Uterus (tissue), 4 donors: ENCODE data around the gene CTCF. TPM values are rescaled to one million over a fixed set of nuclear protein-coding genes. Genes with fewer than 3 reads are reported as not detected.

Experiments used
- DNase-seq, 2 donors: peaks; one replicate each; pipeline ENCODE4 v3.0.0-alpha.2; 2019 to 2020
- H3K27ac ChIP-seq, 2 donors: fragments of 200-600 bp; sonication (generic); 1 replicate in 1 of 2; 2 replicates in 1 of 2; pipeline ENCODE4 v1.5.1; 2016 to 2018
- H3K27me3 ChIP-seq, 2 donors: fragments of 200-600 bp; sonication (generic); one replicate each; pipeline ENCODE4 v1.5.1; 2018 to 2019; ENCODE audit warnings: control low read depth in 1 of 2
- H3K36me3 ChIP-seq, 2 donors: fragments of 200-600 bp; sonication (generic); one replicate each; pipeline ENCODE4 v1.5.1; 2019; ENCODE audit warnings: control low read depth in 1 of 2
- H3K4me1 ChIP-seq, 2 donors: fragments of 200-600 bp; sonication (generic); one replicate each; pipeline ENCODE4 v1.5.1; 2018 to 2019; ENCODE audit warnings: control low read depth in 1 of 2
- H3K4me3 ChIP-seq, 2 donors: fragments of 200-600 bp; sonication (generic); 1 replicate in 1 of 2; 2 replicates in 1 of 2; pipeline ENCODE4 v1.5.1; 2018 to 2019; ENCODE audit warnings: mild to moderate bottlenecking in 1 of 2
- H3K9me3 ChIP-seq, 2 donors: fragments of 200-600 bp; sonication (generic); one replicate each; pipeline ENCODE4 v1.5.1; 2019; ENCODE audit warnings: control low read depth in 1 of 2
- POLR2A ChIP-seq, 2 donors: fragments of 450-650 bp; IDR thresholded peaks; one replicate each; pipeline ENCODE4 v1.6.1; 2016; ENCODE audit warnings: antibody characterized with exemption in 2 of 2, mild to moderate bottlenecking in 1 of 2, moderate library complexity in 1 of 2
- intact Hi-C: fragments of 100-400 bp; cut with DNase I; formaldehyde crosslinking; loops from one replicate; pipeline ENCODE4 v1.15.1; 2023; ENCODE audit warnings: low total_unique reads
- total RNA-seq, 4 donors: library from RNA; depleted of rRNA in 3 of 4; stranded (reverse); fragments of >200 nt in 3 of 4; gene quantifications; one replicate each; pipeline versions ENCODE4 v1.1.0 to v1.2.4, GENCODE V29; 2014 to 2023
- TF ChIP-seq, protein P1 (sequence below), 4 experiments: fragments of 200-600 bp in 2 of 4; fragments of 450-650 bp in 2 of 4; sonication (generic) in 2 of 4; IDR thresholded peaks; one replicate each; pipeline ENCODE4 v1.5.1; 2016 to 2019; ENCODE audit warnings: antibody characterized with exemption in 4 of 4, mild to moderate bottlenecking in 2 of 4, moderate library complexity in 1 of 4
- donor health status: DM: yes; HTN: yes; CAD: no.

The CTCF gene
- total RNA-seq, 4 donors from 2014 or later: 24.8 to 54.1 (median 43.7) TPM

DNA sequence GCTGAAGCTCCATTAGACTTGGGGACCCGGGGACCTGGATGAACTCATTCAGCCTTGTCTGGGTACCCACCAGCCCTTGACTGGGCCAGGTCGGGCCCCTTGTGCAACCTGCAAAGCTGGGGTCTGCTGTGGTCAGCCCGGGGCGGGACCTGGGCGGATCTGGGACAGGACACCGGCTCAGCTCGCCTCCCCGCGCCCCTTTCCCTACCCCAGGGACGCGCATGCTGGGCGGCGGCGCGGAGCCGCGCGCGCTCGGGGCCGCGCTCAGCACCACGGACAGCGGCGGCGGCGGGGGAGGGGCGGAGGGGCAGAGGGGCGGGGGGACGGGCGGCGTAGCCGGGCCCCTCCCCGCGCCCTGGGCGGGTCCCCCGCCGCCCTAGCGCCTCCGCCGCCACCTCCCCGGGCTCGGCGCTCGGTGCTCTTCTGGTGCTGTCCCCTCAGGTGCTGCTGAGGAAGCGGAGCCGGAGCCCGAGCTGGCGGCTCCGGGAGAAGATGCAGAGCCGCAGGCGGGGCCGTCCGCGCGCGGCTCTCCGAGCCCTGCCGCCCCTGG lies 90.3 kb downstream of the CTCF start:
- Histone ChIP-seq H3K9me3 (no peaks in the 10 kb centered on the region), H3K27me3 (peaks cover 30 to 34% of the 10 kb centered on the region in 2 donors), H3K27ac (no peak overlapping the region), H3K36me3 (no peaks in the 10 kb centered on the region), H3K4me3 (no peak overlapping the region), H3K4me1 (peaks cover 0 to 13% of the 10 kb centered on the region in 2 donors)
- intact Hi-C loops: no loop called here
- DNase-seq: peak in 1 of 2 donors; percentile 18
- no peak for TF ChIP-seq POLR2A (IDR thresholded peaks at IDR 0.05)
- TF ChIP-seq, protein P1, sequence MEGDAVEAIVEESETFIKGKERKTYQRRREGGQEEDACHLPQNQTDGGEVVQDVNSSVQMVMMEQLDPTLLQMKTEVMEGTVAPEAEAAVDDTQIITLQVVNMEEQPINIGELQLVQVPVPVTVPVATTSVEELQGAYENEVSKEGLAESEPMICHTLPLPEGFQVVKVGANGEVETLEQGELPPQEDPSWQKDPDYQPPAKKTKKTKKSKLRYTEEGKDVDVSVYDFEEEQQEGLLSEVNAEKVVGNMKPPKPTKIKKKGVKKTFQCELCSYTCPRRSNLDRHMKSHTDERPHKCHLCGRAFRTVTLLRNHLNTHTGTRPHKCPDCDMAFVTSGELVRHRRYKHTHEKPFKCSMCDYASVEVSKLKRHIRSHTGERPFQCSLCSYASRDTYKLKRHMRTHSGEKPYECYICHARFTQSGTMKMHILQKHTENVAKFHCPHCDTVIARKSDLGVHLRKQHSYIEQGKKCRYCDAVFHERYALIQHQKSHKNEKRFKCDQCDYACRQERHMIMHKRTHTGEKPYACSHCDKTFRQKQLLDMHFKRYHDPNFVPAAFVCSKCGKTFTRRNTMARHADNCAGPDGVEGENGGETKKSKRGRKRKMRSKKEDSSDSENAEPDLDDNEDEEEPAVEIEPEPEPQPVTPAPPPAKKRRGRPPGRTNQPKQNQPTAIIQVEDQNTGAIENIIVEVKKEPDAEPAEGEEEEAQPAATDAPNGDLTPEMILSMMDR (IDR thresholded peaks at IDR 0.05): no peak

DNA sequence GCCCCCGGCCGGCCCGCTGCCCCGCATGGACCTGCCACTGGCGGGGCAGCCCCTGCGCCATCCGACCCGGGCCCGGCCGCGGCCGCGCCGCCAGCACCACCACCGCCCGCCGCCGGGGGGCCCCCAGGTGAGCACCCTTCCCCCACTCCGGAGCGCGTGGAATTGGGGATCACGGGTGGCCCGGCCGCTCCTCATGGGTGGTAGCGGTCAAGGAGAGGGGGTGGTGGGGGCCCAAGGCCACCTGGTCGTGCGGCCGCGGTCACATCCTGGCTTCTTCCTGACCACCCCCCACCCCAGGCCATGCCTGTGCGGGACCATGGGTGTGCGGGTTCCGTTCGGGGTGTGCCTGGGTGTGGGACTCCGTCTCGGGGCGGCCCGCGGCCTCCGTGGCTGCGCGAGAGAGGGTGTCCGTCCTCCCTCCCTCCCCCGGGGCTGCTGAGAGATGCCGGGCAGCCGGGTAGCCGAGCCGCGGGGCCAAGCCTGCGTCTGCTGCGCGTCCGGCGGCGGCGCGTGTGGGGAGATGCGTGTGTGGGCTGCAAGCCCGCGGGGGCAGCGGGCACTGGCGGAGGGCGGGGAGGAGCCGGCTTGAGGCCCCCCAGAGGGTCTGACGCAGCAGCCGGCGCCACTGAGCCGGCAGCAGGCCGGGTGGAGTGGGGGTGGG lies 90.9 kb downstream of the CTCF start:
- peaks cover 28% of the 10 kb centered on the region in 2 donors for H3K27me3 ChIP-seq
- intact Hi-C loops: no loop called here

DNA sequence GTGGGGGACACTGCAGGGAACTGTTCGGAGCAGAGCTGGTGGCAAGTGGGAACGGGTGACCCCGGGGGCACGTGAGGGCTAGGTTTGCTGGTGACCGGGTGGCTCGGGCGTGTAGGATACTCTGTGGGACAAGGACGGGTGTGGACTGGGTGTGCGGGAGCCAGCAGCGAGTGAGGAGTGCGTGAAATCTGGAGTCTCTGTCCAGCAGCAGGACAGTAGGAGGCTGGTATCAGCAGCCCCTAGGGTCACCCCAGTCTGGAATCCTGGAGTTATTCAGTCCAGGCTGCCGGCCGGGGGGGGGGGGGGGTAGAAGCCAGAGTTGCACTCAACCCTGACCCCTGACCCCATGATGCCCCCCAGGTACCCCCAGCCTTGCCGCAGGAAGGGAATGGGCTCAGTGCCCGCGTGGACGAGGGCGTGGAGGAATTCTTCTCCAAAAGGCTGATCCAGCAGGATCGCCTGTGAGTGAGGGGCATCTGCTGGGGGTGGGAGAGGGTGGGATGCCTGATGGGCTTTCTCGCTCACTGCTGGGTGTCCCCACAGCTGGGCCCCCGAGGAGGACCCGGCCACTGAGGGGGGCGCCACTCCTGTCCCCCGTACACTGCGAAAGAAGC lies 91.6 kb downstream of the CTCF start:
- intact Hi-C loops: no loop called here
- no peak for DNase-seq
- Histone ChIP-seq H3K4me3 (no peak overlapping the region), H3K27ac (no peak overlapping the region), H3K4me1 (peaks cover 0 to 16% of the 10 kb centered on the region in 2 donors), H3K9me3 (no peaks in the 10 kb centered on the region), H3K27me3 (peaks cover 22 to 23% of the 10 kb centered on the region in 2 donors), H3K36me3 (no peaks in the 10 kb centered on the region)
- no peak for TF ChIP-seq POLR2A (IDR thresholded peaks at IDR 0.05)
- TF ChIP-seq, protein P1 (IDR thresholded peaks at IDR 0.05): no peak

More for the DNA sequence above, 90.9 kb downstream of the CTCF start:
- Histone ChIP-seq H3K4me3 (no peak overlapping the region), H3K9me3 (no peaks in the 10 kb centered on the region), H3K36me3 (no peaks in the 10 kb centered on the region), H3K27ac (no peak overlapping the region), H3K4me1 (peaks cover 0 to 13% of the 10 kb centered on the region in 2 donors)
- DNase-seq: no peak
- TF ChIP-seq, protein P1 (IDR thresholded peaks at IDR 0.05): peak in 1 of 4 experiments; percentile 13
- TF ChIP-seq POLR2A (IDR thresholded peaks at IDR 0.05): no peak

DNA sequence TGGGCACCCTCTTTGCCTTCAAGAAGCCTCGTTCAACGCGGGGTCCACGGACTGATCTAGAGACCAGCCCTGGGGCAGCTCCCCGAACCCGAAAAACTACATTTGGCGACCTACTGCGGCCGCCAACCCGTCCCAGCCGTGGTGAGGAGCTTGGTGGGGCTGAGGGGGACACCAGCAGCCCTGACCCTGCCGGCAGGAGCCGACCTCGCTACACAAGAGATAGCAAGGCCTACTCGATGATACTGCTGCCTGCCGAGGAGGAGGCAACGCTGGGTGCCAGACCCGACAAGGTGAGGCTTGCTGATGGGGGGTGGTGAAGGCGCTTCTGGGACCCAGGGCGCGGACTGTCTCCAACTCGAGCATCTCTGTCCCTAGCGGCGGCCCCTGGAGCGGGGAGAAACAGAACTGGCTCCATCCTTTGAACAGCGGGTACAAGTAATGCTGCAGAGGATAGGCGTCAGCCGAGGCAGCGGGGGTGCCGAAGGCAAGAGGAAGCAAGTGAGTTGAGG lies 92.1 kb downstream of the CTCF start:
- intact Hi-C loops: no loop called here
- Histone ChIP-seq H3K4me3 (no peak overlapping the region), H3K9me3 (no peaks in the 10 kb centered on the region), H3K27ac (no peak overlapping the region), H3K4me1 (peaks cover 0 to 22% of the 10 kb centered on the region in 2 donors), H3K27me3 (peaks cover 17 to 19% of the 10 kb centered on the region in 2 donors), H3K36me3 (no peaks in the 10 kb centered on the region)
- TF ChIP-seq, protein P1 (IDR thresholded peaks at IDR 0.05): no peak
- TF ChIP-seq POLR2A (IDR thresholded peaks at IDR 0.05): no peak
- DNase-seq: no peak

DNA sequence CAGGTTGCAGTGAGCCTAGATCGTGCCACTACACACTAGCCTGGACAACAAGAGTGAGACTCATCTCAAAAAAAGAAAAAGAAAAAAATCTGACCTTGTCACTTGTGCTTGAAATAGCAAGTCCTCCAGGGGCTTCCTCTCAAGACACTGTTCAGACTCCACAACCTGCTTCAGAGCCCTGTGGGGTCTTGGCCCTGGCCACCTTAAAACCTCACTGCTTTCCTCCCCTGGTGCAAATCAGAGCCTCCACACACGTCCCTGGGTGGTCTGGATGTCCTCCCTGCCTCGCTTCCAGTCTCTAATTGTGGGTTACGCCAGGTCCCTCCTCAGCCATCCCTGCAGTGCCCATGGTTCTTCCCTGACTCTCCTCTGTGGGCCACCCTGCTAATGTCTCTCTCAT lies 93.0 kb downstream of the CTCF start:
- no peak overlapping the region for H3K27ac ChIP-seq
- intact Hi-C loops: no loop called here

More for the DNA sequence above, 93.0 kb downstream of the CTCF start:
- Histone ChIP-seq H3K4me3 (no peak overlapping the region), H3K27me3 (peaks cover 17 to 19% of the 10 kb centered on the region in 2 donors), H3K9me3 (no peaks in the 10 kb centered on the region), H3K4me1 (peaks cover 0 to 23% of the 10 kb centered on the region in 2 donors), H3K36me3 (no peaks in the 10 kb centered on the region)
- no peak for TF ChIP-seq POLR2A (IDR thresholded peaks at IDR 0.05)
- TF ChIP-seq, protein P1 (IDR thresholded peaks at IDR 0.05): no peak
- no peak for DNase-seq
